Globus pallidus (tissue), 1 donor: ENCODE measurements around the gene LIPH.
"Not testable (repeated sequence)": the region's sequence is repeated elsewhere in the genome, so short reads cannot be mapped to it uniquely, and the experiment has no call there.

ENCODE experiments used
- DNase-seq: peaks from one replicate; pipeline ENCODE4 v3.0.0-alpha.2; 2015; ENCODE audit warnings: low spot score

LIPH gene

DNA sequence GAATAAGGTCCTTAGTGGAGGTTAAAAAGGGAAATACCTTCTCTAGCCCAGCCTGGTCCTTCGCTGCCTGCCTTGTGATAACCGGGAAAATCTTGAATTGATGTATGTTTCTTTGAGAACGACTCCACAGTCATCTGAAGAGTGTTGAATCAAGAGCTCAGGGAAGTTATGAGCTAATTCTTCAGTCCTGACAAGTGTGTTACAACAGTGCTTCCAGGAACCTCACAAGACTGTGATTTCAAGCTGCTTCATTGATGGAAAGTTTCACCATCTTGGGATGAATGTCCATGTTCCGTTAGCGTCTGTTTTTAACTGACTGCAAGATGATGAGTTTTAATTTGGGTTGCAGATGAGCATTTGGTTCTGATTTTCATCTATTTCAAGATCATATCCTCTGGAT lies 66.0 kb downstream of the LIPH start:
- DNase-seq, result no peak

DNA sequence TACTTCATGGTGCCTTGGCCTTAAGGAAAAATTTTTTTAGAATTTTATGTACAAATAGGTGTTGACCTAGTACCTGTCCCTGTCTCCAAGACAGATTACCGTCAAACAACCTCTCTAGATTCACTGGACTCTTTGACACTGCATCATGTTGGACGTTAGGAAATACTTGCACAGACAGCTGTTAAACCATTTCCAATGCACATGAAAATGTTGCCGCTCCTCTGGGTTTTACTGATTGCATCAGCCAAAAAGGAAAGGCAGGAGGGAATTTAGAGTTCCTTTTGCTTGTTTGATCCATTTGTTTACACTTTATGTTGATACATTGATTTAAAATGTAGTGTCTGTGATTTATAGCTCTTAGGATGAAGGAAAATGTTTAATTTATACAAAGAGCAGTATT lies 68.1 kb downstream of the LIPH start:
- DNase-seq, result no peak

DNA sequence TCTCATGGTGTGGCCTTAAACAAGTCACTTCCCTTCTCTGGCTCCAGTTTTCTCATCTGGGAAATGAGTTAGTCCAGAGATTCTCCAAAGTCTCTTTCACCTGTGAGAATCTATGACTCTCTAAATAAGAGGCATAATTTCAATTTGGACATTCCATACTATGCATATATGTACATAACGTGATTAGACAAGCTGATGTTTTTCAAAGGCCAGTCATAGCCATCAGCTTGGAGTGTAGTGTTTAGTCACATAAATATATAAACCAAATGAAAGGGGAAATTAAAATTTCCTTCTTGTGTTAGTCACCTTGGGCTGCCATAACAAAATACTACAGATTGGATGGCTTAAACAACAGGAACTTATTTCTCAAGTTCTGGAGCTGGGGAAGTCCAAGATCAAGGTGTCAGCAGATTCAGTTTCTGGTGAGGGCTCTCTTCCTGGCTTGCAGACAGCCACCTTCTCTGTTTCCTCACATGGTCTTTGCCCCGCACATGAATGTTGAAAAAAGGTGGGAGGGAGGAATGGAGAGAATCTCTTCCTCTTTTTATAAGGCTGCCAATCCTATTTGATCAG lies 72.9 kb downstream of the LIPH start:
- DNase-seq, result no peak

DNA sequence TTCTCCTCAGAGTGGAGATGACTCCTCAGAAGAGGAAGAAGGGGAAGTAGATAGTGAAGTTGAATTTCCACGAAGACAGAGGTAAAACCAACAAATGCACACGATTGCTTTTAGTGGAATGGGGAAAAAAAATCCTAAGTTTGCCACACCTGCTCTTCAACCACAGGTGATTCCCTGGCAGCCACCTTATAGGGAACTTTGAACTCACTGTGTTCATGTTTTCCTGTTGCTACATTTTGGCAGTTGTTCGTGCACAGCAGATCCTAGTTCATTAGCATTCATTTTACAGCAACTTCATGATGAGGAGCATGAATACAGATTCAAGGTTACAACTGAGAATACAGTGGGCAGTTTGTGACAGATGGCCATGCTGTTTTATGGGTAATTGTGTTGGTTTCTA lies 75.1 kb downstream of the LIPH start:
- DNase-seq, result no peak

DNA sequence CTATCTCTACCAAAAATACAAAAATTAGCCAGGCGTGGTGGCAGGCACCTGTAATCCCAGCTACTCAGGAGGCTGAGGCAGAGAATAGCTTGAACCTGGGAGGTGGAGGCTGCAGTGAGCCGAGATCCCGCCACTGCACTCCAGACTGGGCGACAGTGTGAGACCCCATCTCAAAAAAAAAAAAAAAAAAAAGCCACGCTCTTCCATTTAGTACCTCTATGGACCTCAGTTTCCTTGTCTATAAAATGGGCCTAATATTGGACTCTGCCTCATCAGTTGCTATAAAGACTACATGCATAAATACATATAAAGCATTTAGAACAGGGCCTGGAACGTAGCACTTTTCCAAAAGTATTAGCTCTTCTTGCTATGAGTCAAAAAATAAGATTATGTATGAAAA lies 77.5 kb downstream of the LIPH start:
- DNase-seq, result not testable (repeated sequence)

DNA sequence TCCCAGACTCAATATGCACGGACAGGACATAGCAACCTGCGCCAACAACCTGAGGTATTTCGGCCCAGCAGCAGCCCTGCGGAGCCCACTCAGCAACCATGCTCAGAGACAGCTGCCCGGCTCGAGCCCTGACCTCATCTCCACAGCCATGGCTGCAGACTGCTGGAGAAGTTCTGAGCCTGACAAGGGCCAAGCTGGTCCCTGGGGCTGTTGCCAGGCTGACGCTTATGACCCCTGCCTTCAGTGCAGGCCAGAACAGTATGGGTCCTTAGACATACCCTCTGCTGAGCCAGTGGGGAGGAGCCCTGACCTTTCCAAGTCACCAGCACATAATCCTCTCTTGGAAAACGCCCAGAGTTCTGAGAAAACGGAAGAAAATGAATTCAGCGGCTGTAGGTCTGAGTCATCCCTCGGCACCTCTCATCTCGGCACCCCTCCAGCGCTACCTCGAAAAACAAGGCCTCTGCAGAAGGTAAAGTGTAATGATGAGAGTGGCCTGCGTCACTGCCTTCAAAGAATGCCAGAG lies 79.0 kb downstream of the LIPH start:
- no peak for DNase-seq

DNA sequence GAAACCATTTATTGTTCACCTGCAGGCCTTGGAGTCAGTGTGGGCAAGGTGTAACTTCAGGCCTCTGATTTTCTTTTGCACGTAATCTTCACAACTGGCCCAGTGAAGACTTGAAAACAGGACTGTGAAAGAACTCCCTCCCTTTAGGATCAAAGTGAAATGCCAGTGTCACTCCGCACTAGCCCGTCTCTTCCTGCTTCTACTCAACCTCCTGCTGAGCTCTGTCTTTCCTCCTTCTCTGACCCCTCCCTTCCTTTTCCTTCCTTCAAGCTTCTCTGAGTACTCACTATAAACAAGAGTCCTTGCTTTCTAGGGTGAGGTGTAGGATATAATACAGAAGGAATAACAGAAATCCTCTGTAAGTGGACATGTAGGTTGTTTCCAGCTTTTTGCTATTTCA lies 82.1 kb downstream of the LIPH start:
- no peak for DNase-seq

DNA sequence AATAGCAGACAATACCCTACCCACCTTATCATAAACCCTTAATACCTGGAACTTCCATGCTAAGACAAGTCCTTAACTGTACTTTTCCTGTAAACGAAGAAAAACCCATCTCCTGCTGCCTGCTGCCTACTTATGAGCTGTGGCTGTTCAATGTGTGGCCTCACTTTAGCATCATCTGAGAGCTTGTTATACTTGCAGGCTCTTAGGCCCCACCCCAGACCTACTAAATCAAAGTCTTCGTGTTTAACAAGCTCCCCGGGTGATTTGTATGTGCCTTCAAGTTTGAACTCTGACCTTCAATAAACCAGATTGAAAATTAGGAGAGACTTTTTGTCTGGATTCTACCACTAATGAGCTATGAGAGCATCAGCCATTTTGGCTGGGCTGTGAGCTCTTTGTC lies 82.8 kb downstream of the LIPH start:
- DNase-seq, result no peak

DNA sequence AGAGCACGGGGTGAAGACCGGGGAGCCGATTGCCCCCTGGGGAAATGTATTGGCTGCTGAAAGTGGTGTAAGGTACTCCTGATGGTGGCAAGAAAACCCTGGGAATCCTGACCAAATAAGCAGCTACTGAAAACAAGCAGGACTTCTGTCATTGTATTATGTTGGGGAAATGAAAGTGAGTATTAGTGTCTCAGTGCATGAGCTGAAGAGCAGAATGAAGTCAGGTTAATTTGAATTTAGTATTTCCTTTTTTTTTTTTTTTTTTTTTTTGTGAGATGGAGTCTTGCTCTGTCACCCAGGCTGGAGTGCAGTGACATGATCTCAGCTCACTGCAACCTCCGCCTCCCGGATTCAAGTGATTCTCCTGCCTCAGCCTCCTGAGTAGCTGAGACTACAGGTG lies 86.3 kb downstream of the LIPH start:
- not testable (repeated sequence) for DNase-seq

DNA sequence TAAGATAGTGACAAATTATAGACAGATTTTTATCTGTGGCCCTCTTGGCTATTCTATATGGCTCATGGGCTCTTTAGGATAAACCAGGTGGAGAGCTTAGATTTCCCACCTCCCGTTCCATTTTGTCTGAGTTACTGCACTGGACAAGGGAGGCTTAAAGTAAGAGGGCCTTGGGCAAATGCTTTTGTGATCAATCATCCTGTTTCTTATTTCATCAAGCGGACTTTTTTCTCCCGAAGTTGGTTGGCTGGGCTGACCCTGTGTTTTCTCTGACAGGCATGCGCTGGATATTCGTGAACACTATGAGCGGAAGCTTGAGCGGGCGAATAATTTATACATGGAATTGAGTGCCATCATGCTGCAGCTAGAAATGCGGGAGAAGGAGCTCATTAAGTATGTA lies 86.9 kb downstream of the LIPH start:
- DNase-seq, result no peak

DNA sequence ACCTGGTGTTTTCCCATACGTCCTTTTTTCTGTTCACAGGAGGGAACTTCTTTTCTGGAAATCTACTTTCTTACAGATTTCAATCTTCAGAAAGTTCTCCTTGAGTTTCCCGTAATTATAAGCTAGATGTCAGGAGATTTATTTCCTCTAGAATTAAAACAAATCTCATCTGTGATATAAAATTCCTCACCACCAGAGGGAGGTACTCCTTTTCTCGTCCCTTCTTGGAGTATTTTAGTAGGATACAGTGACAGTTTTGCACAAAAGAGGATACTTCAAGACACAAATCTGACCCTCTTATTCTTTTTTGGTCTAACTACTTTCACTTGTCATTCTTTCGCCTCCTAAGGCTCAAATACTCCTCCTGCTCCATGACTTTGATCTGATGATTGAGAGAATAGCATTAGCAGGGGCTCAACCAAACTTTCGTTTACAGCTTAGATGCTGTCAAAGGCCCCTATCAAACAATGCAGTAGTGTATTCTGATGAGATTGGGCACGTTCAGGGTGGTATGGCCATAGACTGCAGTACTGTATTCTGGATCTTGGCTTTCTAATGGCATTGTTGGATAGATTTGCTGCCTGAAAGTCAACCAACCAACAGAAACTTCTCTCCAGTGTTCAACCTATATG lies 91.6 kb downstream of the LIPH start:
- DNase-seq, result peak; percentile 3

DNA sequence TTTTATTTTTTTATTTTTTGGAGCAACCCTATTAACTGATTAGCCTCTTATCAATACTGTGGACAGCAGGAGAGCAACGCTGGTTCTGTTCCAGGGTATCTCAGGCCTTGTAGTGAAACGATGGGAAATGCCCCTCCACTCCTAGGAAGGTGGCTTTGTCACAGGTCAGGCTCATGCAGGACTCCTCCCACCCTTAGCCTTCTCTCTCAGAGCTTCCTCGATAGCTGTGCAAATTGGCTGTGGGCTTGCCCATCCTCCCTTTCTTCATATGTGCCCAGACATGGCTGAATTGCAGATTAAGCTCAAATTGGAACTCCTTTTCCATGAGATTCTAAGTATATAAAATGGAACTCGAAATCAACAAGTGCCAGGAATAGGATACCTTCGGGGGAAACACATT lies 92.1 kb downstream of the LIPH start:
- DNase-seq, result no peak

DNA sequence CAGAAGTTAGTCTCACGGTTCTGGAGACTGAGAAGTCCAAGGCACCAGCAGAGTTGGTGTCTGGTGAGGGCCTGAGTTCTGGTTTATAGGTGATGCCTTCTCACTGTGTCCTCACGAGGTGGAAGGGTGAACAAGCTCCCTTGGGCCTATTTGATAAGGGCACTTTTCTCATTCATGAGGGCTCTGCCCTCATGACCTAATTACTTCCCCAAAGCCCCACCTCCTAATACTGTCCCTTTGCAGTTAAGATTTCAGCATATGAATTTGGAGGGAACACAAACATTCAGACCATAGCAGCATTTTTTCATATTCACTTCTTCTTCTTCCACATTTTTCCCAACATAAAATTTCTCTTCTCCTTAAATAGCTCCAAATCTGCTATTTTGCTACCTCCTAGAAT lies 95.0 kb downstream of the LIPH start:
- no peak for DNase-seq
